HPDE6-E6E7 (cell line): ENCODE measurements around the gene TBATA.
A peak's percentile ranks its signal among the peaks of the same experiment; 100 is the strongest.

Experiments
- DNase-seq: peaks from one replicate; pipeline ENCODE4 v3.0.0; 2011; ENCODE audit warnings: missing footprints; ENCODE audit errors: extremely low spot score

The TBATA gene

GRCh38 chr10:70785190-70785589, at the start of gene TBATA:
TBATA (minus strand) TSS chr10:70785377; CDS start chr10:70783379, 1,998 bp downstream.
- no peak for DNase-seq

GRCh38 chr10:70834441-70835151, 49.4 kb upstream of the TBATA start:
- no peak for DNase-seq

GRCh38 chr10:70834021-70834420, 48.8 kb upstream of the TBATA start:
- no peak for DNase-seq

- no peak for DNase-seq
Observed at GRCh38 chr10:70833601-70834000, 48.4 kb upstream of the TBATA start.

- peak; percentile 31 for DNase-seq
Observed at GRCh38 chr10:70832852-70833528, 47.8 kb upstream of the TBATA start.

GRCh38 chr10:70832221-70832620, 47.0 kb upstream of the TBATA start:
- no peak for DNase-seq

- peak; percentile 35 for DNase-seq
Observed at GRCh38 chr10:70830164-70830563, 45.0 kb upstream of the TBATA start.

GRCh38 chr10:70829543-70829942, 44.4 kb upstream of the TBATA start:
- DNase-seq: no peak

GRCh38 chr10:70828923-70829322, 43.7 kb upstream of the TBATA start:
- no peak for DNase-seq

GRCh38 chr10:70827086-70827757, 42.0 kb upstream of the TBATA start:
- DNase-seq: no peak

GRCh38 chr10:70822076-70822820, 37.1 kb upstream of the TBATA start:
- no peak for DNase-seq

GRCh38 chr10:70820976-70821750, 36.0 kb upstream of the TBATA start:
- no peak for DNase-seq

- DNase-seq: peak; percentile 81
Observed at GRCh38 chr10:70816220-70816894, 31.2 kb upstream of the TBATA start.

- peak; percentile 89 for DNase-seq
Observed at GRCh38 chr10:70815504-70816219, 30.5 kb upstream of the TBATA start, which contains the start of gene SGPL1. SGPL1 (plus strand) TSS chr10:70815948; CDS start chr10:70816854, 906 bp downstream.

GRCh38 chr10:70814126-70814525, 28.9 kb upstream of the TBATA start:
- DNase-seq: no peak

- DNase-seq: no peak
Observed at GRCh38 chr10:70812814-70813213, 27.6 kb upstream of the TBATA start.

GRCh38 chr10:70811881-70812280, 26.7 kb upstream of the TBATA start:
- DNase-seq: no peak

GRCh38 chr10:70810967-70811366, 25.8 kb upstream of the TBATA start:
- DNase-seq: no peak

- no peak for DNase-seq
Observed at GRCh38 chr10:70809726-70810125, 24.5 kb upstream of the TBATA start.
